GM23338 (cell line): ENCODE measurements around the gene OTUD5. TPM values are rescaled to one million over a fixed set of nuclear protein-coding genes. Genes with fewer than 3 reads are reported as not detected.

Source experiments
- ATAC-seq: fragments of 200-7000 bp; cut with Tn5 transposase; 3 replicates; pipeline ENCODE4 v1.9.1; 2020
- DNase-seq: peaks from one replicate; pipeline ENCODE4 v3.0.0-alpha.2; 2015; ENCODE audit warnings: low spot score
- H2AFZ ChIP-seq: fragments of 200-600 bp; sonication (generic); 2 replicates; pipeline ENCODE4 v1.8.0; 2016; ENCODE audit warnings: antibody characterized with exemption, mild to moderate bottlenecking, moderate library complexity
- H3F3A ChIP-seq: fragments of 200-600 bp; sonication (generic); replicated peaks from 2 replicates; pipeline ENCODE4 v1.8.0; 2017; ENCODE audit warnings: antibody characterized with exemption, mixed run types, low read depth
- H3K27ac ChIP-seq: fragments of 200-600 bp; sonication (generic); 2 replicates; pipeline ENCODE4 v1.6.1; 2016; ENCODE audit warnings: low read depth
- H3K27me3 ChIP-seq: fragments of 200-600 bp; sonication (generic); 2 replicates; pipeline ENCODE4 v1.8.0; 2016; ENCODE audit warnings: mild to moderate bottlenecking, mixed run types, moderate library complexity; ENCODE audit not compliant: insufficient read depth
- H3K36me3 ChIP-seq: fragments of 200-600 bp; sonication (generic); 2 replicates; pipeline ENCODE4 v1.8.0; 2016; ENCODE audit warnings: mild to moderate bottlenecking; ENCODE audit not compliant: insufficient read depth
- H3K4me1 ChIP-seq: fragments of 200-600 bp; sonication (generic); 2 replicates; pipeline ENCODE4 v1.8.0; 2016; ENCODE audit warnings: mild to moderate bottlenecking, moderate library complexity; ENCODE audit not compliant: insufficient read depth
- H3K4me2 ChIP-seq: fragments of 200-600 bp; sonication (generic); 2 replicates; pipeline ENCODE4 v1.7.1; 2017; ENCODE audit warnings: mixed run types
- H3K4me3 ChIP-seq: fragments of 200-600 bp; sonication (generic); 2 replicates; pipeline ENCODE4 v1.6.1; 2016; ENCODE audit warnings: mixed run types
- H3K79me2 ChIP-seq: fragments of 200-600 bp; sonication (generic); replicated peaks from 2 replicates; pipeline ENCODE4 v1.8.0; 2017; ENCODE audit warnings: mild to moderate bottlenecking; ENCODE audit not compliant: insufficient read depth
- H3K9me2 ChIP-seq: fragments of 200-600 bp; sonication (generic); 2 replicates; pipeline ENCODE4 v1.8.0; 2017; ENCODE audit not compliant: insufficient read depth
- H4K20me1 ChIP-seq: fragments of 200-600 bp; sonication (generic); replicated peaks from 2 replicates; pipeline ENCODE4 v1.8.0; 2017; ENCODE audit warnings: mild to moderate bottlenecking; ENCODE audit not compliant: insufficient read depth
- H3K27ac Mint-ChIP-seq: 2 replicates; pipeline ENCODE4 v1.8.0; 2020; ENCODE audit warnings: inconsistent platforms, mild to moderate bottlenecking, moderate library complexity, mixed read lengths
- H3K27me3 Mint-ChIP-seq: 3 replicates; pipeline ENCODE4 v1.8.0; 2022; ENCODE audit warnings: low read depth, mild to moderate bottlenecking, moderate library complexity, mixed read lengths, inconsistent platforms; ENCODE audit not compliant: insufficient read depth, poor library complexity
- H3K36me3 Mint-ChIP-seq: 3 replicates; pipeline ENCODE4 v1.8.0; 2021; ENCODE audit warnings: low read depth, mild to moderate bottlenecking, inconsistent platforms, moderate library complexity, mixed read lengths
- H3K4me1 Mint-ChIP-seq: 3 replicates; pipeline ENCODE4 v1.8.0; 2020; ENCODE audit warnings: mild to moderate bottlenecking, inconsistent platforms, mixed read lengths
- H3K4me3 Mint-ChIP-seq: 3 replicates; pipeline ENCODE4 v1.8.0; 2021; ENCODE audit warnings: moderate library complexity, mild to moderate bottlenecking, inconsistent platforms, mixed read lengths
- H3K9me3 Mint-ChIP-seq: 3 replicates; pipeline ENCODE4 v1.8.0; 2020; ENCODE audit warnings: moderate library complexity, mild to moderate bottlenecking, inconsistent platforms, mixed read lengths
- CREB1 ChIP-seq: fragments of 250-450 bp; sonication (Bioruptor Pico); IDR thresholded peaks from 2 replicates; pipeline ENCODE4 v1.5.0; 2020; ENCODE audit warnings: low read depth, mild to moderate bottlenecking, moderate library complexity
- EZH2 ChIP-seq: fragments of 200-600 bp; sonication (generic); IDR thresholded peaks from one replicate; pipeline ENCODE4 v1.8.0; 2017; ENCODE audit warnings: antibody characterized with exemption, mild to moderate bottlenecking, low read depth; ENCODE audit not compliant: unreplicated experiment
- EZH2phosphoT487 ChIP-seq: fragments of 200-600 bp; sonication (generic); IDR thresholded peaks from one replicate; pipeline ENCODE4 v1.8.1; 2018; ENCODE audit warnings: antibody characterized with exemption; ENCODE audit not compliant: unreplicated experiment
- NANOG ChIP-seq: IDR thresholded peaks from 2 replicates; pipeline ENCODE4 v1.6.1; 2016; ENCODE audit warnings: antibody characterized with exemption, borderline replicate concordance
- POLR2AphosphoS5 ChIP-seq: IDR thresholded peaks from 2 replicates; pipeline ENCODE4 v1.6.1; 2016; ENCODE audit warnings: antibody characterized with exemption, low read depth
- STAT1 ChIP-seq: IDR thresholded peaks from one replicate; pipeline ENCODE4 v1.6.1; 2016; ENCODE audit warnings: antibody characterized with exemption; ENCODE audit not compliant: unreplicated experiment
- ZNF331 ChIP-seq: fragments of 250-450 bp; sonication (Bioruptor Pico); IDR thresholded peaks from 2 replicates; pipeline ENCODE4 v1.5.0; 2020; ENCODE audit warnings: low read depth, mild to moderate bottlenecking, moderate library complexity
- polyA plus RNA-seq: library from polyadenylated mRNA; unstranded; fragments of >200 nt; fragmentation: Nextera tagmentation; extraction: Ambion mirVana; gene quantifications from 2 replicates; pipeline ENCODE4 v1.2.1, GENCODE V29; 2016
- total RNA-seq: library from RNA; depleted of rRNA; stranded (reverse); fragments of >200 nt; shearing (Covaris generic); gene quantifications from 2 replicates; pipeline ENCODE4 v1.2.3, GENCODE V29; 2014
- TF ChIP-seq, protein P1 (sequence below): IDR thresholded peaks from one replicate; pipeline ENCODE4 v1.6.1; 2018; ENCODE audit warnings: antibody characterized with exemption; ENCODE audit not compliant: unreplicated experiment
- TF ChIP-seq, protein P2 (sequence below), 2 experiments: fragments of 200-600 bp in 1 of 2; sonication (generic) in 1 of 2; conservative IDR thresholded peaks; 2 replicates each; pipeline versions ENCODE4 v1.5.1 to v1.6.1; 2016 to 2017; ENCODE audit warnings: antibody characterized with exemption in 2 of 2, low read depth in 2 of 2, mild to moderate bottlenecking in 2 of 2, moderate library complexity in 1 of 2

Gene OTUD5
- total and polyA plus RNA-seq, 2 experiments from 2014 or later = 23.5 to 56.5 TPM

- no peak overlapping the region for H2AFZ ChIP-seq
- H3K4me2 ChIP-seq = no peak overlapping the region
- DNase-seq = no peak
- H3K9me2 ChIP-seq = no peaks in the 10 kb centered on the region
- H3K4me1 ChIP-seq = no peaks in the 10 kb centered on the region; the same call in 1 of the 2 replicates
- no peaks in the 10 kb centered on the region for H3K9me3 Mint-ChIP-seq
- H3K79me2 ChIP-seq = peaks cover 25% of the 10 kb centered on the region
- TF ChIP-seq NANOG (no peak), CREB1 (CRISPR knock-in tag) (no peak), ZNF331 (CRISPR knock-in tag) (no peak), STAT1 (no peak), EZH2 (no peak)
- TF ChIP-seq, protein P1, sequence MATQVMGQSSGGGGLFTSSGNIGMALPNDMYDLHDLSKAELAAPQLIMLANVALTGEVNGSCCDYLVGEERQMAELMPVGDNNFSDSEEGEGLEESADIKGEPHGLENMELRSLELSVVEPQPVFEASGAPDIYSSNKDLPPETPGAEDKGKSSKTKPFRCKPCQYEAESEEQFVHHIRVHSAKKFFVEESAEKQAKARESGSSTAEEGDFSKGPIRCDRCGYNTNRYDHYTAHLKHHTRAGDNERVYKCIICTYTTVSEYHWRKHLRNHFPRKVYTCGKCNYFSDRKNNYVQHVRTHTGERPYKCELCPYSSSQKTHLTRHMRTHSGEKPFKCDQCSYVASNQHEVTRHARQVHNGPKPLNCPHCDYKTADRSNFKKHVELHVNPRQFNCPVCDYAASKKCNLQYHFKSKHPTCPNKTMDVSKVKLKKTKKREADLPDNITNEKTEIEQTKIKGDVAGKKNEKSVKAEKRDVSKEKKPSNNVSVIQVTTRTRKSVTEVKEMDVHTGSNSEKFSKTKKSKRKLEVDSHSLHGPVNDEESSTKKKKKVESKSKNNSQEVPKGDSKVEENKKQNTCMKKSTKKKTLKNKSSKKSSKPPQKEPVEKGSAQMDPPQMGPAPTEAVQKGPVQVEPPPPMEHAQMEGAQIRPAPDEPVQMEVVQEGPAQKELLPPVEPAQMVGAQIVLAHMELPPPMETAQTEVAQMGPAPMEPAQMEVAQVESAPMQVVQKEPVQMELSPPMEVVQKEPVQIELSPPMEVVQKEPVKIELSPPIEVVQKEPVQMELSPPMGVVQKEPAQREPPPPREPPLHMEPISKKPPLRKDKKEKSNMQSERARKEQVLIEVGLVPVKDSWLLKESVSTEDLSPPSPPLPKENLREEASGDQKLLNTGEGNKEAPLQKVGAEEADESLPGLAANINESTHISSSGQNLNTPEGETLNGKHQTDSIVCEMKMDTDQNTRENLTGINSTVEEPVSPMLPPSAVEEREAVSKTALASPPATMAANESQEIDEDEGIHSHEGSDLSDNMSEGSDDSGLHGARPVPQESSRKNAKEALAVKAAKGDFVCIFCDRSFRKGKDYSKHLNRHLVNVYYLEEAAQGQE = no peak
- H4K20me1 ChIP-seq = no peaks in the 10 kb centered on the region
- no peaks in the 10 kb centered on the region for H3K36me3 ChIP-seq
- H3K4me3 ChIP-seq = no peak overlapping the region
- H3K27ac ChIP-seq = no peak overlapping the region
- no peak for ATAC-seq
- peaks cover 39% of the 10 kb centered on the region for H3K36me3 Mint-ChIP-seq
- H3K4me1 Mint-ChIP-seq = peaks cover 7% of the 10 kb centered on the region
- H3K4me3 Mint-ChIP-seq = no peak overlapping the region
- no peaks in the 10 kb centered on the region for H3F3A ChIP-seq
- H3K27ac Mint-ChIP-seq = no peak overlapping the region
- peaks cover 4% of the 10 kb centered on the region for H3K27me3 Mint-ChIP-seq
- H3K27me3 ChIP-seq = no peaks in the 10 kb centered on the region
Measured at GRCh38 chrX:48901069-48901468, 56.3 kb downstream of the OTUD5 start.

DNA sequence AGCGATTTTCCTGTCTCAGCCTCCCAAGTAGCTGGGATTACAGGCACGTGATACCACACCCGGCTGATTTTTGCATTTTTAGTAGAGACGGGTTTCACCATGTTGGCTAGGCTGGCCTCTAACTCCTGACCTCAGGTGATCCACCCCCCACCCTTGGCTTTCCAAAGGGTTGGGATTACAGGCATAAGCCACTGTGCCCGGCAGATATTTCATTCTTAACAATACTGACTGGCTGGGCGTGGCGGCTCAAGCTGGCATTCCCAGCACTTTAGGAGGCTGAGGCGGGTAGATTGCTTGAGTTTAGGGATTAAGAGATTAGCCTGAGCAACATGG, 58.4 kb downstream of the OTUD5 start:
- H3K36me3 ChIP-seq = no peaks in the 10 kb centered on the region; the same call in 1 of the 2 replicates
- Mint-ChIP-seq H3K27ac (no peak overlapping the region), H3K4me1 (peaks cover 5% of the 10 kb centered on the region), H3K9me3 (no peaks in the 10 kb centered on the region), H3K4me3 (peak overlapping the region; percentile 88; the same call in 2 of the 3 replicates), H3K36me3 (peaks cover 45% of the 10 kb centered on the region), H3K27me3 (peaks cover 3% of the 10 kb centered on the region)
- H3K9me2 ChIP-seq = no peaks in the 10 kb centered on the region
- H2AFZ ChIP-seq = no peak overlapping the region
- peak overlapping the region; percentile 85; the same call in 1 of the 2 replicates for H3K4me2 ChIP-seq
- peaks cover 41% of the 10 kb centered on the region for H3K79me2 ChIP-seq
- DNase-seq = no peak
- H3K4me3 ChIP-seq = no peak overlapping the region
- no peaks in the 10 kb centered on the region for H3K27me3 ChIP-seq
- no peaks in the 10 kb centered on the region for H3F3A ChIP-seq
- no peak overlapping the region for H3K27ac ChIP-seq
- no peak for ATAC-seq
- H3K4me1 ChIP-seq = no peaks in the 10 kb centered on the region; the same call in 1 of the 2 replicates
- H4K20me1 ChIP-seq = no peaks in the 10 kb centered on the region
- TF ChIP-seq CREB1 (CRISPR knock-in tag) = no peak
- TF ChIP-seq EZH2phosphoT487 = no peak
- no peak for TF ChIP-seq STAT1
- TF ChIP-seq POLR2AphosphoS5 = no peak
- TF ChIP-seq, protein P2, sequence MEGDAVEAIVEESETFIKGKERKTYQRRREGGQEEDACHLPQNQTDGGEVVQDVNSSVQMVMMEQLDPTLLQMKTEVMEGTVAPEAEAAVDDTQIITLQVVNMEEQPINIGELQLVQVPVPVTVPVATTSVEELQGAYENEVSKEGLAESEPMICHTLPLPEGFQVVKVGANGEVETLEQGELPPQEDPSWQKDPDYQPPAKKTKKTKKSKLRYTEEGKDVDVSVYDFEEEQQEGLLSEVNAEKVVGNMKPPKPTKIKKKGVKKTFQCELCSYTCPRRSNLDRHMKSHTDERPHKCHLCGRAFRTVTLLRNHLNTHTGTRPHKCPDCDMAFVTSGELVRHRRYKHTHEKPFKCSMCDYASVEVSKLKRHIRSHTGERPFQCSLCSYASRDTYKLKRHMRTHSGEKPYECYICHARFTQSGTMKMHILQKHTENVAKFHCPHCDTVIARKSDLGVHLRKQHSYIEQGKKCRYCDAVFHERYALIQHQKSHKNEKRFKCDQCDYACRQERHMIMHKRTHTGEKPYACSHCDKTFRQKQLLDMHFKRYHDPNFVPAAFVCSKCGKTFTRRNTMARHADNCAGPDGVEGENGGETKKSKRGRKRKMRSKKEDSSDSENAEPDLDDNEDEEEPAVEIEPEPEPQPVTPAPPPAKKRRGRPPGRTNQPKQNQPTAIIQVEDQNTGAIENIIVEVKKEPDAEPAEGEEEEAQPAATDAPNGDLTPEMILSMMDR (conservative IDR thresholded peaks at IDR 0.05; ENCODE audit: low read depth in 2 of 2) = no peak
- TF ChIP-seq, protein P1 = no peak
- no peak for TF ChIP-seq NANOG
- no peak for TF ChIP-seq EZH2
